IMR-90 (cell line): Measurements from ENCODE around the gene NAP1L1. TPM values are rescaled to one million over a fixed set of nuclear protein-coding genes. Genes with fewer than 3 reads are reported as not detected.

Source experiments
- ATAC-seq: fragments of 200-7000 bp; cut with Tn5 transposase; 2 replicates; pipeline ENCODE4 v1.9.1; 2020; ENCODE audit warnings: low read depth, mild to moderate bottlenecking, moderate library complexity
- BruUV-seq: library from RNA; stranded (reverse); fragments of 400-500 nt; replicated peaks from 2 replicates; lab custom pipeline; 2021; lab: Mats Ljungman, UMichigan
- CTCF ChIA-PET: fragments of 300-600 bp; formaldehyde crosslinking; extraction: SDS; loops from one replicate; lab custom pipeline; 2021; ENCODE audit warnings: antibody characterized with exemption; lab: Yijun Ruan, JAX
- POLR2A ChIA-PET: fragments of 300-600 bp; sonication (Branson Sonifier 250); formaldehyde crosslinking; loops from one replicate; lab custom pipeline; 2022; ENCODE audit warnings: antibody characterized with exemption; ENCODE audit not compliant: unreplicated experiment; lab: Charles Lee
- DNase-seq: peaks from one replicate; pipeline ENCODE4 v3.0.0; 2013
- H2AFZ ChIP-seq: replicated peaks from 2 replicates; pipeline ENCODE3; 2013; ENCODE audit warnings: low read length, mild to moderate bottlenecking; ENCODE audit not compliant: poor library complexity
- H2AK5ac ChIP-seq: 2 replicates; pipeline ENCODE4 v1.6.1; 2013; ENCODE audit warnings: low read depth, low read length, inconsistent platforms
- H2AK9ac ChIP-seq: replicated peaks from 2 replicates; pipeline ENCODE3; 2013; ENCODE audit warnings: mild to moderate bottlenecking, low read depth, low read length, moderate library complexity; ENCODE audit not compliant: poor library complexity
- H2BK120ac ChIP-seq: 2 replicates; pipeline ENCODE4 v1.6.1; 2013; ENCODE audit warnings: low read depth, low read length, inconsistent platforms
- H2BK15ac ChIP-seq: 3 replicates; pipeline ENCODE4 v1.6.1; 2013; ENCODE audit warnings: low read depth, low read length, inconsistent platforms
- H2BK20ac ChIP-seq: 2 replicates; pipeline ENCODE4 v1.6.1; 2013; ENCODE audit warnings: low read depth, mild to moderate bottlenecking, inconsistent platforms, low read length, moderate library complexity
- H2BK5ac ChIP-seq: 2 replicates; pipeline ENCODE4 v1.6.1; 2013; ENCODE audit warnings: mild to moderate bottlenecking, low read depth, low read length, inconsistent platforms; ENCODE audit not compliant: poor library complexity, severe bottlenecking
- H3K14ac ChIP-seq: replicated peaks from 2 replicates; pipeline ENCODE4 v1.6.1; 2013; ENCODE audit warnings: low read depth, low read length, inconsistent platforms
- H3K18ac ChIP-seq: 2 replicates; pipeline ENCODE4 v1.6.1; 2013; ENCODE audit warnings: low read depth, low read length, control low read depth
- H3K23ac ChIP-seq: 2 replicates; pipeline ENCODE4 v1.6.1; 2013; ENCODE audit warnings: low read depth, low read length, inconsistent platforms
- H3K27ac ChIP-seq: 2 replicates; pipeline ENCODE4 v1.5.1; 2013; ENCODE audit warnings: mild to moderate bottlenecking, control low read depth, low read length; ENCODE audit not compliant: insufficient read depth
- H3K27me3 ChIP-seq: 2 replicates; pipeline ENCODE4 v1.6.1; 2013; ENCODE audit warnings: low read length; ENCODE audit not compliant: control insufficient read depth, insufficient read depth
- H3K36me3 ChIP-seq: 2 replicates; pipeline ENCODE4 v1.6.1; 2013; ENCODE audit warnings: low read length, mixed read lengths; ENCODE audit not compliant: control insufficient read depth, insufficient read depth
- H3K4ac ChIP-seq: 2 replicates; pipeline ENCODE4 v1.6.1; 2013; ENCODE audit warnings: low read depth, low read length, inconsistent platforms
- H3K4me1 ChIP-seq: 2 replicates; pipeline ENCODE4 v1.6.1; 2013; ENCODE audit warnings: low read length, mixed read lengths; ENCODE audit not compliant: control insufficient read depth, insufficient read depth
- H3K4me2 ChIP-seq: 2 replicates; pipeline ENCODE4 v1.6.1; 2013; ENCODE audit warnings: low read depth, mild to moderate bottlenecking, control low read depth, low read length, moderate library complexity
- H3K4me3 ChIP-seq: 2 replicates; pipeline ENCODE4 v1.5.1; 2013; ENCODE audit warnings: low read depth, mild to moderate bottlenecking, control low read depth, low read length, moderate library complexity; ENCODE audit not compliant: insufficient read depth
- H3K56ac ChIP-seq: 2 replicates; pipeline ENCODE4 v1.6.1; 2013; ENCODE audit warnings: low read length, inconsistent platforms; ENCODE audit not compliant: insufficient read depth; ENCODE audit errors: extremely low read depth
- H3K79me1 ChIP-seq, 2 experiments: 2 replicates each; pipeline ENCODE4 v1.6.1; 2013; ENCODE audit warnings: low read length in 2 of 2, inconsistent platforms in 1 of 2, low read depth in 1 of 2
- H3K9ac ChIP-seq: 2 replicates; pipeline ENCODE4 v1.6.1; 2013; ENCODE audit warnings: low read depth, low read length, control low read depth
- H3K9me1 ChIP-seq: 2 replicates; pipeline ENCODE4 v1.6.1; 2013; ENCODE audit warnings: low read length, inconsistent platforms; ENCODE audit not compliant: insufficient read depth
- H3K9me3 ChIP-seq: 2 replicates; pipeline ENCODE4 v1.6.1; 2013; ENCODE audit warnings: low read length; ENCODE audit not compliant: control insufficient read depth, insufficient read depth
- H4K20me1 ChIP-seq: 2 replicates; pipeline ENCODE4 v1.6.1; 2013; ENCODE audit warnings: low read length, inconsistent platforms; ENCODE audit not compliant: insufficient read depth
- H4K5ac ChIP-seq: 2 replicates; pipeline ENCODE4 v1.6.1; 2013; ENCODE audit warnings: mild to moderate bottlenecking, low read depth, low read length, control low read depth
- H4K8ac ChIP-seq, 2 experiments: 2 replicates each; pipeline ENCODE4 v1.6.1; 2013; ENCODE audit warnings: low read depth in 2 of 2, low read length in 2 of 2, control low read depth in 1 of 2, inconsistent platforms in 1 of 2
- H4K91ac ChIP-seq: 2 replicates; pipeline ENCODE4 v1.6.1; 2013; ENCODE audit warnings: low read depth, low read length, inconsistent platforms; ENCODE audit not compliant: insufficient read depth
- BHLHE40 ChIP-seq: fragments of 150-350 bp; IDR thresholded peaks from 2 replicates; pipeline ENCODE4 v1.6.1; 2016; ENCODE audit warnings: mild to moderate bottlenecking, low read depth, low read length
- CHD1 ChIP-seq: IDR thresholded peaks from 2 replicates; pipeline ENCODE4 v1.6.1; 2012; ENCODE audit warnings: low read depth, low read length, improper control_type of control experiment
- CTCF ChIP-seq: conservative IDR thresholded peaks from 2 replicates; pipeline ENCODE4 v1.5.1; 2012; ENCODE audit warnings: mild to moderate bottlenecking, low read depth, low read length, improper control_type of control experiment
- MAFK ChIP-seq: IDR thresholded peaks from 2 replicates; pipeline ENCODE4 v1.6.1; 2012; ENCODE audit warnings: low read depth, low read length, improper control_type of control experiment
- MAZ ChIP-seq: IDR thresholded peaks from 2 replicates; pipeline ENCODE4 v1.6.1; 2012; ENCODE audit warnings: low read depth, mild to moderate bottlenecking, low read length, improper control_type of control experiment, moderate library complexity, borderline replicate concordance
- MXI1 ChIP-seq: IDR thresholded peaks from 2 replicates; pipeline ENCODE4 v1.6.1; 2012; ENCODE audit warnings: low read depth, mild to moderate bottlenecking, low read length, moderate library complexity, borderline replicate concordance
- NFE2L2 ChIP-seq: fragments of 150-350 bp; IDR thresholded peaks from 2 replicates; pipeline ENCODE4 v1.6.1; 2016; ENCODE audit warnings: low read depth, mild to moderate bottlenecking, low read length
- POLR2A ChIP-seq: IDR thresholded peaks from 2 replicates; pipeline ENCODE4 v1.6.1; 2012; ENCODE audit warnings: mild to moderate bottlenecking, low read depth, low read length
- RAD21 ChIP-seq: IDR thresholded peaks from 2 replicates; pipeline ENCODE4 v1.6.1; 2012; ENCODE audit warnings: low read length, improper control_type of control experiment
- RFX5 ChIP-seq: IDR thresholded peaks from 2 replicates; pipeline ENCODE4 v1.8.0; 2012; ENCODE audit warnings: low read depth, mild to moderate bottlenecking, low read length, moderate library complexity
- SMC3 ChIP-seq: fragments of 150-350 bp; IDR thresholded peaks from 2 replicates; pipeline ENCODE4 v1.6.1; 2016; ENCODE audit warnings: low read depth, mild to moderate bottlenecking, antibody characterized with exemption, low read length, moderate library complexity
- USF2 ChIP-seq: fragments of 150-350 bp; IDR thresholded peaks from 2 replicates; pipeline ENCODE4 v1.6.1; 2017; ENCODE audit warnings: mild to moderate bottlenecking, antibody characterized with exemption, low read length, low read depth
- WGBS, 2 experiments: methylation state at CpG; one replicate each; pipeline versions ENCODE4 v1.1.5 to v1.1.7; 2013; ENCODE audit warnings: missing lambda C conversion rate in 2 of 2; ENCODE audit not compliant: insufficient read length in 1 of 2; ENCODE audit errors: extremely low coverage in 2 of 2; 5-methylcytosine and 5-hydroxymethylcytosine counted together
- dilution Hi-C: fragments of 300-500 bp; cut with HindIII; formaldehyde crosslinking; loops from one replicate; pipeline ENCODE4 v1.14.3; 2018; ENCODE audit warnings: low sequenced_read_pairs; ENCODE audit not compliant: unreplicated experiment
- in situ Hi-C: fragments of 300-500 bp; cut with MboI; formaldehyde crosslinking; loops from 3 replicates; pipeline ENCODE4 v1.14.3; 2019; ENCODE audit warnings: low sequenced_read_pairs, inconsistent platforms, mixed read lengths
- intact Hi-C: fragments of 100-400 bp; cut with micrococcal nuclease; formaldehyde crosslinking; loops from 2 replicates; pipeline ENCODE4 v1.10.0; 2022
- polyA plus RNA-seq, 3 experiments: library from polyadenylated mRNA; depleted of rRNA; stranded (reverse); fragments of >200 nt; gene quantifications; 2 replicates each; pipeline ENCODE4 v1.2.3, GENCODE V29; 2012; ENCODE audit warnings: low replicate concordance in 1 of 3
- total RNA-seq: library from RNA; depleted of rRNA; stranded (reverse); fragments of >200 nt; gene quantifications from 2 replicates; pipeline ENCODE4 v1.2.3, GENCODE V29; 2012

The NAP1L1 gene
- total and polyA plus RNA-seq, 2 of the 4 experiments (the other 2 are of a cell fraction) = 86.4 to 200 TPM

GRCh38 chr12:76113800-76114757, 29.6 kb upstream of the NAP1L1 start (continued):
- TF ChIP-seq USF2 (no peak), RAD21 (no peak)

GRCh38 chr12:76111209-76111749, 26.8 kb upstream of the NAP1L1 start:
- Histone ChIP-seq H3K14ac (no peak overlapping the region), H4K5ac (no peak overlapping the region), H2BK20ac (no peak overlapping the region), H2BK15ac (no peak overlapping the region), H3K9me3 (no peaks in the 10 kb centered on the region), H3K36me3 (no peaks in the 10 kb centered on the region), H4K91ac (no peak overlapping the region), H2BK5ac (no peak overlapping the region), H3K4ac (no peak overlapping the region), H3K9ac (no peak overlapping the region), H3K4me1 (no peaks in the 10 kb centered on the region; the same call in 1 of the 2 replicates), H3K18ac (no peak overlapping the region), H2BK120ac (no peak overlapping the region), H3K27ac (no peak overlapping the region), H3K27me3 (no peaks in the 10 kb centered on the region), H3K4me3 (no peak overlapping the region), H3K4me2 (no peak overlapping the region), H2AFZ (no peak overlapping the region), H3K9me1 (peaks cover 5% of the 10 kb centered on the region; the same call in 1 of the 2 replicates), H2AK9ac (no peak overlapping the region), H2AK5ac (no peak overlapping the region), H3K56ac (no peak overlapping the region), H4K8ac (no peak overlapping the region), H3K79me1 (no peaks in the 10 kb centered on the region), H3K23ac (no peak overlapping the region), H4K20me1 (no peaks in the 10 kb centered on the region)
- no peak for DNase-seq
- BruUV-seq = no TSS peak
- in situ Hi-C loops = no loop called here
- ChIA-PET CTCF (no interaction called here), POLR2A (no interaction called here)
- dilution Hi-C loops = no loop called here
- ATAC-seq = no peak
- intact Hi-C loops = no loop called here
- no CpG with 5 or more reads among the region's 1 CpG for WGBS, 2 experiments
- no peak for TF ChIP-seq RAD21
- no peak for TF ChIP-seq MAZ
- no peak for TF ChIP-seq RFX5
- TF ChIP-seq CHD1 = no peak
- no peak for TF ChIP-seq NFE2L2
- TF ChIP-seq SMC3 = no peak
- no peak for TF ChIP-seq MAFK
- no peak for TF ChIP-seq CTCF
- no peak for TF ChIP-seq POLR2A
- TF ChIP-seq MXI1 = no peak
- TF ChIP-seq BHLHE40 = no peak
- no peak for TF ChIP-seq USF2
